GM21390 (cell line): ENCODE measurements around the gene GPR142.

ENCODE experiments used
- ATAC-seq: cut with Tn5 transposase; IDR thresholded peaks from one replicate; pipeline ENCODE4 v1.9.1; 2021; ENCODE audit not compliant: unreplicated experiment

GPR142 gene

DNA sequence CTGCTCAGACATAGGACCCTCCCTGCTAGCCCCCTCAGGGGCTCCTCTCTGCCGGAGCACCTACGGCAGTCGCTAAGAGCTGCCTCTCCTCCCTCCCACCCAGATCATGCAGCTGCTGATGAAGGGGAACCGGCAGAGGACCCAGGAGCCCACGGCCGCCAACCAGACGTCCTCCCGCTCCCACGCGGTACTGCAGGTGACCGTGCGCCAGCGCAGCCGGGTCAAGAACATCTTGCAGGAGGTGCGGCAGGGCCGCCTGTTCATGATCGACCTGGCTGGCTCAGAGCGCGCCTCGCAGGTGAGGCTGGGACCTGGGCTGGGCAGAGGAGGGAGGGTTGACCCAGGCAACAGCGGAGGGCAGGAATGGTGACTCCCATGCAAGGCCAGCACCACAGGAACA lies 22.6 kb upstream of the GPR142 start:
- ATAC-seq: no peak

DNA sequence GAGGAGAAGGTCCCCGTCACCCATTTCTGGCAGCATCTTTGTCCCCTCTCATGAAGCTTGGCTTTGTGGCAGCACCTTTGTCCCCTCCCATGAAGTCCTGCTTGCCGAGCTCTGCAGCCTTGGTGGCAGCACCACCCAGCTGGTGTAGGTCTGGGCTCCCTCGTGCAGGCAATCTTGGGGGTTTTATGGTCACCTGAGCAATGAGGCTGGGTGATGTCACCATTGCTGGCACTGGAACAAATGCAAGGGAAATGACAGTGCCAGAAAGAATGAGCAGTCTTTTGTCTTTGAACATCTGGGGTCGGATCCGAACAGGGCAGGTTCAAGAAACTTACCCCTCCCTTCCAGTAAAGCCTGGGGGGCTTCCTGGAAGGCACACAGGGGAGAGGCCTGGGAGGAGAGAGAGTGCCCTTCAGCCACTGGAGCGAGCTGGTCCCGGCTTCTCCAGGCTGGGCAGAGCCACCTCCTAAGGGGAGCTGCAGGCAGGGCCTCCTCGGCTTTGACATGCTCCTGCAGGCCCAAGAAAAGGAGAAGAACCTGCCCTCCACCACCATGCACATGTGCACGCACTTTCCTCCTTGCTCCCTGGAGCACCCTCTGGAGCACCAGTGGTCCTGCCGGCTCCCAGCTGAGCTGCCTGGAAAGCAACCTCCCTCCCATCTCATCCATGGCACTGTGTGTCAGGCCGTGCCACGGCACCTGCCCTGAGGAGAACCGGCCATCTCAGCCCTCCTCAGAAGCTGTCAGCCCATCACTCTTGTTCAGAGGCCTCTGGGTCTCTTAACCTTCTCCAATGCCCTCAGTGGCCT lies 21.7 kb upstream of the GPR142 start:
- no peak for ATAC-seq

DNA sequence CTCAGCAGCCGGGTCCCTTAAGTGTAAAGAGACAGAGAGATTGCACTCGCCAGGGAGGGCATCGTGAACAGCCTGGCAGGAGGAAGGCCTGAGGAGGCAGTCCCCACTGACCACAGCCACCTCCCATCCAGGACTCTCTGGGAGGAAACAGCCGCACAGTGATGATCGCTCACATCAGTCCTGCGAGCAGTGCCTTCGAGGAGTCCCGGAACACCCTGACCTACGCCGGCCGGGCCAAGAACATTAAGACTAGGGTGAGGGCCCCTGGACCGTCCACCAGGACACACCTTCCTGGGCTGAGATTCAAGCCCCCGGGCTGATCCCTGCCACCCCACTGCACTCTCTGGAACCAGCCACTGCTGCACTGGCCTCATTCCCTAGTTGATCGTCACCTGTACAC lies 19.7 kb upstream of the GPR142 start:
- ATAC-seq: no peak

DNA sequence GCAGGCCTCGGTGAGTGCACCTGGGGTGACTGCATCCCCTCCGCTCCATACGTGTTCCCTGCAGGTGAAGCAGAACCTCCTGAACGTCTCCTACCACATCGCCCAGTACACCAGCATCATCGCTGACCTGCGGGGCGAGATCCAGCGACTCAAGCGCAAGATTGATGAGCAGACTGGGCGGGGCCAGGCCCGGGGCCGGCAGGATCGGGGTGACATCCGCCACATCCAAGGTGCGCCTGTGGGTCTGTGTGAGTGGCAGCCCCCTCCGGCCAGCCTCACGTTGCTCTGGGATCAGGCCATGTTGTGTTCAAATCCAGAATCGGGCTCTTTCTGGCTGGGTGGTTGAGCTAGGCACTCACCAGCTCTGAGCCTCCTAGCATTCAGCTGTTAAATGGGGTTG lies 18.2 kb upstream of the GPR142 start:
- ATAC-seq: no peak

DNA sequence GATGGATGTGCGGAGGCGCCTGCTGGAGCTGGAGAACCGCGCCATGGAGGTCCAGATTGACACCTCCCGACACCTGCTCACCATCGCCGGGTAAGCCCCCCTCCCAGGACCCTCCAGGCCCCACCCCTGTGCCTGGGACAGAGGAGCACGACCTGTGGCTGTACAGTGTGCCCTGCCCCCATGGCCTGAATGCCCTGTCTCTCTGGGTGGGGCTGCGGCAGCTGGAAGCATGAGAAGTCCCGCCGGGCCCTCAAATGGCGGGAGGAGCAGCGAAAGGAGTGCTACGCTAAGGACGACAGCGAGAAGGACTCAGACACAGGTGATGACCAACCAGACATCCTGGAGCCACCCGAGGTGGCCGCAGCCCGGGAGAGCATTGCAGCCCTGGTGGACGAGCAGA lies 16.8 kb upstream of the GPR142 start:
- no peak for ATAC-seq

DNA sequence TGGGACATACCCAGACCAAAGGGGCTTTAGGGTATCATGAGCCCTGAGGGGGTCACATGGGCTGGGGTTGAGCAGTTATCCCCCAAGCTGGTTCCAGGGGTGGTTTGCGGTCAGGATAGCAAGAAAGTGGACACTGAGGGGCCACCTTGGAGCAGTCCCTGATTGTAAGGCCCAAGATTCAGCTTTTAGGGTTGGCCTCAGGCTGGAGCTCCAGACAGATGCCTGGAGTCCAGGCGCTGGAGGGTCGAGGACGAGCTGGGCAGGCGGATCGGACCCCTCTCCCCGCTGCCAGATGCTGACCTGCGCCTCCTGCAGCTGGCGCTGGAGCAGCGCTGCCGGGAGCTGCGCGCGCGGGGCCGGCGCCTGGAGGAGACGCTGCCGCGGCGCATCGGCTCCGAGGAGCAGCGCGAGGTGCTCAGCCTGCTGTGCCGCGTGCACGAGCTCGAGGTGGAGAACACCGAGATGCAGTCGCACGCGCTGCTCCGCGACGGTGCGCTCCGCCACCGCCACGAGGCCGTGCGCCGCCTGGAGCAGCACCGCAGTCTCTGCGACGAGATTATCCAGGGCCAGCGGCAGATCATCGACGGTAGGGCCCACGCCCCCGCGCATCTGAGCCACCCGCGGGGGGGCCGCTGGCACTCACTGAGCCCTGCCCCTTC lies 15.6 kb upstream of the GPR142 start:
- ATAC-seq: no peak

DNA sequence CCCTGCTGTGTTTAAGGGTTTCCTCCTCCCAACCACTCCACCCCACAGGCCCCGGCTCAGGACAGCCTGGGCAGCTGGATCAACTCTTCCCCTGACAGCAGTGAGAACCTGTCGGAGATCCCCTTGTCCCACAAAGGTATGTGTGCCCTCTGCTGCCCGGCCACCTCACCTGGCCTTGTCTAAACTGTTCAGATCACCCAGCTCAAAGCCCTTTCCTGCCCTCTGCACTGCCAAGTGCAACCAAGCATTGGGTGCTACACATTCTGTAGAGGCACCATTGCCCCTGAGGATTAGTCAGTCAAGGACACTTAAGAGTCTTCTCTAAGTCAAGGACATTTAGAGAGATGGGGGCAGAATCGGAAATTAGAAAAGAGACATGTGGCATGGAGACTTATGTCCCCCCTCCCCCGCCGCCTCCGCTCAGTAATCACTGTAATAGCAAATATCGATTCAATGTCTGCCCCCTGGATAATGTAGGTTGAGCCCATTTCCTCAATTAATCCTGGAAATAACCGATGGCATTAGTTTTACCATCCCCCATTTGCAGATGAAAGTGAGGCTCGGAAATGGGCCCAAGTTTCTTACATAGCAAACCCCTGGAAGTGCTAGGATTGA lies 13.8 kb upstream of the GPR142 start:
- no peak for ATAC-seq

DNA sequence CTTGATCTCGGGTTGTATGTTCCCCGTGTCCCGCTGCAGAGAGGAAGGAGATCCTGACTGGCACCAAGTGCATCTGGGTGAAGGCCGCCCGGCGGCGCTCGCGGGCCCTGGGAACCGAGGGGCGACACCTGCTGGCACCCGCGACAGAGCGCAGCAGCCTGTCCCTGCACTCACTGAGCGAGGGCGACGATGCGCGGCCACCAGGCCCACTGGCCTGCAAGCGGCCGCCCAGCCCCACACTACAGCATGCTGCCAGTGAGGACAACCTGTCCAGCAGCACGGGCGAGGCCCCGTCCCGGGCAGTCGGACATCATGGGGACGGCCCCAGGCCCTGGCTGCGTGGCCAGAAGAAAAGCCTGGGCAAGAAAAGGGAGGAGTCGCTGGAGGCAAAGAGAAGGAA lies 13.2 kb upstream of the GPR142 start:
- ATAC-seq: no peak

DNA sequence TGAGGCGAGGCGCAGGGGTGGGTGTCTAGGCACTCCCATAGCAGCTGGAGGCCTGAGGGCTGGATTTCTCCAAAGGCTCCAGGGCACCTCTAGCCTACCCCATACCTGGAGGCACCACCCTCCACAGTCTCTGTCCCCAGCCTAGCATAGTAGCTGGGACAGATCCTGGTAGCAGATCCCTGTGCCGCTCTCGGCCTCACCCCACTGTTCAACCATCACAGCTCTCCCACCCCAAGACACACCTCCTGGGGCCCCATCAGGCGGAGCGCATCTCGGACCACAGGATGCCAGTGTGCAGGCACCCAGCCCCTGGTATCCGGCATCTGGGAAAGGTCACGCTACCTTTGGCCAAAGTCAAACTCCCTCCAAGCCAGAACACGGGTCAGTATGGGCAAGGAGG lies 12.7 kb upstream of the GPR142 start:
- ATAC-seq: no peak

DNA sequence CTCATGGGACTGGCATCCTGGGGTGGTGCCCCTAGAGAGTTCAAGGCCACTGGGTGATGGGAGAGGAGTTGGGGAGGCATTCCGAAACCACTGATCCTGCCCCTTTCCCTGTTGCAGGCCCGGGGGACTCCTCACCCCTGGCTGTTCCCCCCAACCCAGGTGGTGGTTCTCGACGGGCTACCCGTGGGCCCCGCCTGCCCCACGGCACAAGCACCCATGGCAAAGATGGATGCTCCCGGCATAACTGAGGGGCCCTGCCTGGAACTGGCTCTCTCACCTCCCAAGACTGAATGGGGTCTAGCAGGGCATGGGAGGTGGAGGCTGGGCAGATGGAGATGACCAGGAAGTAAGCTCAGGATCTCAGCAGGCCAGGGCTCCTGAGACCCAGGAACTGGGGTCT lies 12.2 kb upstream of the GPR142 start:
- ATAC-seq: no peak

DNA sequence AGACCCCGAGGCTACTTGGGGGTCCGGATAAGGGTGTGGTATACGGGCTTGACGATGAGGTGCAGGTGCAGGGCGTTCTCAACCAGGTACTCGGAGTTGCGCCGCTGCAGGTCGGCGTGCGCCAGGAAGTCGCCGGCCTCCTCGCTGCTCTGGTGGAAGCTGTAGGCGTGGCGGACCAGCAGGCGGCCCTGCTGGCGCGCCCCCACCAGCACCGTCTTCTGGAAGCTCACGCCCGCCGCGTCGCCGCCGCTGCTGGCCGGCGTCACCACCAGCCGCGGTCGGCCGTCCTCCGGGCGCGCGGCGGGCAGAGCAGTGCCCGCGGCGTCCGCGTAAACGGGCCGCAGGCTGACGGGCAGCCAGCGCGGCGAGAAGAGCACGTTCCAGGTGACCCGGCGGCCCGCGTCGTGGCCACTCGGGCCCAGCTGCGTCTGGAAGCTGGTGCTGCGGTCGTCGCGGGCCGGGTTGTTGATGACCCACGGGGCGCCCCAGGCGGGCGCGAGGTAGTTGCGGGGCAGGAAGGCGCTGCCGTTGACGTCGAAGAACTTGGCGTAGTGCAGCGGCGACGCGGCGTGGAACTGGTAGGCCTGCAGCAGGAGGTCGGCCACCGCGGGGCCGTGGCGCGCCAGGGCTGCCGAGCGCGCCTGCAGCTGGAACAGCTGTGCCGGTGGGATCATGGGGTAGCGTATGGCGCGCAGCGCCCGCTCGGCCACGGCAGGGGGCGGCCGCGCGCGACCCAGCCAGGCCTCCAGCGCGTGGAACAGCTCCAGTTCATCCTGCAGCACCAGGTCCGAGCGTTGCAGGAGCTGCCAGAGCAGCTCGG lies 10.4 kb upstream of the GPR142 start:
- no peak for ATAC-seq

DNA sequence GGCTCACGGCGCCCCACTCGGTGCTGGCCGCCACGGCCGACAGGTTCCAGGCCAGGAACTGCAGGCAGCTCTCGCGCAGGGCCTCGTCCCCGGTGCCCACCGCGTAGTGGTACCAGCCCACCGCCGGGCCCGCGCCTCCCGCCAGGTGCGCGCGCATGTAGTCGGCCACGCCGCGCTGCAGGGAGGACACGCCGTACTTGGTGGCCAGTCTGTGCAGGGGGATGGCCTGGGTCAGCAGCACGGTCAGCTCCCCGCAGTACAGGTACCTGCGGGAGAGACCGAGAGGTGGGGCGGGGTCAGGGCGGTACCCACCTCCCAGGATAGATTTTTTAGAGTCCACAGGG lies 9.9 kb upstream of the GPR142 start:
- no peak for ATAC-seq

DNA sequence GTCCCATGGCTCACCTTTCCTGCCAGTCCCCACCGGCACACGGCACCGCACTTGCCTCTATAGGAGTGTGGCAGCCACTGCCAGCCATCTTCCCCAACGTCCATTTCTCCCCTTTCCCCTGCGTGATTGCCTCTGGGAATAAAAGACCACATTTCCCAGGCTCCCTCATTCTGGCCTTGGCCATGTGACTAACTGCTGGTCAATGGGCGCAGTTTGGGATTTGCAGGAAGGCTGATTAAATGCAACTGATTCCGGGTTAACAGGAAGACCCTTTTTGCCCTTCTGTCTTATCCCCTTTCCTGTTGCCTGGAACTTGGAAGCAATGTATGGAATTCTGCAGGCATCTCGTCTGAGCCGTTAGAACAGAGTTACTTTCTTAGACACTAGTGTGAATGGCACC lies 8.6 kb upstream of the GPR142 start:
- ATAC-seq: no peak

DNA sequence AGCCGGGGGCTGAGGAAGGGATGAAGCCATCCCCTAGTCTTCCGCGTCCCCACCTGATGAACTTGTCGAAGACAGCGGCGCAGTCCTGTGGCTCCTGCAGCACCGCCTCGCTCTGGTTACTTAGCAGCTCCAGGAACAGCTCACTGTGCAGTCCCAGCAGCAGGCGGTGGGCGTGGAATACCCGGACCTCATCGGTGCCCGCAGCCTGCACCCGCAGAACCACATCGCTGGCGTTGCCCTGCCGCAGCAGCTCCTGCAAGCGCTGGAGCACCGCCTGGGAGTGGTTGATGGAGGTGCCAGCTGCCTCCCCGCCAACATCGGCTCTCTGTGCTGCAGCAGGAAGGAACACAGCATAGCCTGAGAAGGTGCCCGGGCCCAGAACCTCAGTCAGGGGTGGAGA lies 7.4 kb upstream of the GPR142 start:
- ATAC-seq: no peak

DNA sequence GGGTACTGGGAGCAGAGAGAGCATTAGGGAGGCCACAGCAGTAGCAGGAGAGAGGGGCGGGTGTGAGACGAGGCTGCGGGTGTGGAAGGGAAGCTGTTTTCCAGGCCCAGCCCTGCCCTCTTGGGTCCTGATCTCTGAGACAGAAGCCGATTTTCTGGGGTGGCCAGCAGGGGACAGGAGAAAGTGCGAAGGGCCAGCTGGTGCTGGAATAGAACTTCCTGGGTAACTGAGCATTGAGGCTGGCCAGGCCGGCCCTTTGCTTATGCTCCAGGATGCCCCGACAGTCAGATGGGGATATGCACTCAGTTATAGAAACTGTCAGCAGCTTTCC lies 6.4 kb upstream of the GPR142 start:
- no peak for ATAC-seq

DNA sequence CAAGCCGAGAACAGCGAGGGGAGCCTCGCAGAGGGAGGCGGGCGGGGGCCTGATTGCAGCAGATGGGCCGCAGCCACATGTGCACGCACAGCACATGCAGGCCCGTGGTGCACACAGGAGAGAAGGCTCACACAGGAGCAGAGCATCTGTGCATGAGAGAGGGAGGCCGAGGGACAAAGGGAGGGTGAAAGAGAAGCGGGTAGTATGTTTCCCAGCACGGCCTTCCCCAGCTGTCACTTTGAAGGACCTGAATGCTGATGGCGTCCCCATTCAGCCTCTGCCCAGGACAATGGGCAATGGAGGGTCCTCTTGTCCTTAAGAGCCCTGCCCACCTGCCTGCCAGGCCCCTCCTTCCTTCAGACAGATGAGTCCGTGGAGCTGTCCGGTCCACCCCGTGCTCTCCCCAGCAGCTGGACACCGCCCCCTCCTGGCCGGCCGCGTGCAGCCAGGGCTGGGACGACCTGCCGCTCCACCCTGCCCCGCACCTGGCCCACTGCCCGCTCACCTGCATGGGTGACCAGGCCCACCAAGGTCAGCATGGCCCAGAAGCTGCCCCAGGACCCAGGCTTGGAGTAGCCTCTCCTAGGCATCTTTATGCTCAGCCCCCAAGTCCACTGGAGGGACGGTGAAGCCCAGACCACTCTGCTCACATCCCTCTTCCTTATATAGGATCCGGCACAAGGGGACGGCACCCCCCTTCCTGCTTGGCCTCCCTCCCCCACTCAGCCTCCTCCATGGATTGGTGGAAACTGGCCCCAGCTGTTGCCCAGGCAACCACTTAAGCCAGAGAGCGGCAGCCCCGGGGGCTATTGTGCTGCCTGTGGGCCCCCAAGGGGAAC lies 5.9 kb upstream of the GPR142 start, which contains the start of gene BTBD17:
BTBD17 (minus strand) TSS at position 639 of the 839 bp plus-strand sequence; CDS start at position 590, 49 bp downstream.
- ATAC-seq: no peak

DNA sequence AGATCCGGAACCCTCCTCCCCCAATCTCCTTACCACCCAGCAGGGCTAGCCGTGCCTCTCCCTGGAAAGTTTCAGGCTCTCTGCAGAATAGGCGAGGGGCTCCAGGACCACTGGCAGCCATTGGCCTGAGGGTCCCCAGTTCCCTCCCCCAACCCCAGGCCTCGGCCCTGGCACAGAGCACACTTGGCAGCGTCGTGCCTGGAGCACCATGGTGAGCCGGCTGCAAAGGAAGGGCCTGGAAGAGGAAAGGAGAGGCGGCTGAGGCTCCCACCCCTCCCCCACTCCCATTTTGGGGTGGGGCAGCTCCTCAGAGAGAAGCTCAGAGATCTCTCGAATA lies 5.3 kb upstream of the GPR142 start:
- ATAC-seq: no peak

DNA sequence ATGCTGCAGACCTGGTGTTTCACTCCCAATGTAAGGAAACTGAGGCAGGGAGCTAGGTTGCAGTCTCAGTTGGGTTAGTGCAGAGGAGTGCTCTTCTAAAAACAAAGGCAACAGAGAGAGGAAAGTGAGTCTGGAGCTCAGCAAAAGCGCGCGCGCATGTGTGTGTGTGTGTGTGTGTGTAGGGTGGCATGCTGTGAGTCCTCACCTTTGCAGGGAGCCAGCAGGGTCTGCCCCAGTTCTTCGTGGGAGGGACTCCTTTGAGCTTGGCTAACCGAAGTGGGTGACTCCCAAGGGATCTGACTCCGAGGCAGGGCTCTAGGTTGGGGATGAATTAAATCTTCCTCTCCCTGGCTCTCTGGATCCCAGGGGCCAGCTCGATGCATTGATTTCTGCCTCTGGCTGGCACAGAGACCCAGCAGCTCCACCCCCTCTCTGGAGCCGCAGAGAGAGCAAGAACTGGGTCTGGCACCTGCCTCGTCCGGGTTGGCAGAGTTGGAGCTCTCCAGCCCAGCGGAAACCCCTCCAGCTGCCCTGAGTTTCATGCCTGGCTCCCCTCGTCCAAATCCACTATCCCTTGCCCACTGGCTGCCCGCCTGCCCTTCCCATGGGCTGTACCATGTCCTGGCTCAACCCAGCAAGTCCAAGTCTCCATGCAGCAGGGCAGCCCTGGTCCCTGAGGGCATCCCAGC lies 4.4 kb upstream of the GPR142 start:
- ATAC-seq: no peak

DNA sequence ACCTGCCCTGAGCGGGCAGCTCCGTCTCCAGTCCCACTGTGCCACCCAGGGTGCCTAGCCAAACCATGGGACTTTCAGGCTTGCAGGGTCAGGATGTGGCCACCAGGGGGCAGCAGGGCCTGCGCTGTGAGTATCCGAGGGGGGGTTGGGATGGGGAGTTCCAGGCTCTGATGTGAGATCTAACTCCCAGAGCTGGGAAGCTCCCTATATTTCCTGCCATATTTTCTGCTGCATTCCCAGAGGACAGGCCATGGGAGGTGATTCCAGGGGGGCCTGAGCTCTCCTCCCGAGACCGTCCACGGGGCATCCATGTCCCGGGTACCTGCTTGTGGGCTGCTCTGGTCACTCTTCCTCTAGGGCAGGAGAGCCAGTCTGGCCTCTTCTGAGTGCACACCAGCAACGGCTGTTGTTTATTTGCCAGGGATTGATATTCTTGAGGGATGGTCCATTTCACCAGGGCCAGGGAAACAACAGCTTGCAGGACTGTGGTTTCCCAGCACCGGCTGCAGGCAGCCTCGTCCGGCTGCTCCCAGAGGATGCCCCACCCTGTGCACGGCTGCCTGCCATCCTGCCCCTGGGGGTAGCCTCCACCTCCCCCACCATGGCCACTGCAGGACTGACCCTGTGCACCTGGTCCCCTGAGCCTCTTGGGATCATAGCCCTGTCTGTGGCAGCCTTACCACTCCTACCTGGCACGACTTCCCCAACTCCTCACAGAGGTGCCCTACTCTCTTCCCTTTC lies 1.2 kb downstream of the GPR142 start:
- ATAC-seq: no peak

DNA sequence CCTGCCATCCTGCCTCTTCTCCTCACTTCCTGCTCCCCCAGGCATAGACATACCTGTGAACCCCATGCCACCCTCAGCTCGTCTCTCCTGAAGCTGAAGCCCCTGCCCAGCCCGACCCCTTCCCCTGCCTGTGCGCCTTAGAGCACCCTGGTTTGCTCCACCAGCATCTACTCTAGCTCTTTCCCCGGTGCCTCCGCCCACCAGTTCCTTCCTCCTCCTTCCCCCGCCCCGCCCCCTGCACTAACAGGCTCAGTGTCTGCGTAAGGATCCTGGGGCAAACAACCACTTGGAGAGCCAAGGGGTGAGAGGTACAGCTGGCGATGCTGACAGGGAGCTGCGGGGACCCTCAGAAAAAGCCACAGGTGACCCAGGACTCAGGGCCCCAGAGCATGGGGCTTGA lies 1.9 kb downstream of the GPR142 start:
- no peak for ATAC-seq
